GM18526 (cell line): Measurements from ENCODE around the gene UGT8.

Experiments
- POLR2A ChIP-seq: IDR thresholded peaks from 3 replicates; pipeline ENCODE4 v1.6.1; 2011; ENCODE audit not compliant: insufficient read length; ENCODE audit errors: extremely low read depth

Gene UGT8

GRCh38 chr4:114659386-114660008 is 60.9 kb downstream of the UGT8 start:
- TF ChIP-seq POLR2A, result no peak

- no peak for TF ChIP-seq POLR2A
Measured at GRCh38 chr4:114663083-114663482, 64.5 kb downstream of the UGT8 start.

- TF ChIP-seq POLR2A, result no peak
Measured at GRCh38 chr4:114668577-114668976, 70.0 kb downstream of the UGT8 start.

DNA sequence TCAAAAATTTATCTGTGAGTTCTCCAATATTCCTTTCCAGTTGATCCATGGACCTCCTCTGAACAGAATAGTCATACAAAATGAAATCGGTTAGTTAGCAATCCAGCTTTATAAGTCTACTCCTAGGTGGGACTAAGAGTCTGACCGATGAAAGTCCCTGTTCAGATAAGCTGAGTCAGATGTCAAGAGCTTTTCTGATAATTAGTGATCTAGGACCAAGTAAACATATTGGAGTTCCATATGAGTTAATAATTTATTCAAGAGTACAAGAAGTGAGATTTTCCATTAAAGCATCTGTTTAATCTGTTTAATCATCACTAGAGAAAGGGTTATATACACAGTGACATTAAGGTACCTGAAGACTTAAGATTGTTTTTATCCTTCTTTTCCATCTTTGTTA is 74.7 kb downstream of the UGT8 start:
- no peak for TF ChIP-seq POLR2A

GRCh38 chr4:114674080-114674479 is 75.5 kb downstream of the UGT8 start:
- TF ChIP-seq POLR2A, result no peak

GRCh38 chr4:114677346-114677979 is 78.9 kb downstream of the UGT8 start:
- no peak for TF ChIP-seq POLR2A

DNA sequence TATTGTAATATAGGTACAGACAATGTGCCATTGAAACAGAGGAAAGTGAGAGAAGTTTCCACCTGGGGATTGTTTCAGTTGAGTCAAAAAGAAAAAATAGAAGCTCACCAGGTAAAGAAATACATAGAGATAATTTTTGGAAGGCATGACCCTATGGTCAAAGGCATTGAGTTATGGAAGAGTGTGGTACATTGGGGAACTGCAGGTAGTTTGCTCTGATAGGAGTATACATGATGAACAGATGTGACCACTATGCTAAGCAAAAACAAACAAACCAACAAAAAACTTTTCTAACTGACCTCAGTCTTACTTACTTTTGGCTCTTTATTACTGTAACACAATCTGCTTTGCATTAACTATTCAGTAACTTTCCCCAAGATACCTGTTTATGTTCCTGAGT is 85.9 kb downstream of the UGT8 start:
- TF ChIP-seq POLR2A, result no peak

DNA sequence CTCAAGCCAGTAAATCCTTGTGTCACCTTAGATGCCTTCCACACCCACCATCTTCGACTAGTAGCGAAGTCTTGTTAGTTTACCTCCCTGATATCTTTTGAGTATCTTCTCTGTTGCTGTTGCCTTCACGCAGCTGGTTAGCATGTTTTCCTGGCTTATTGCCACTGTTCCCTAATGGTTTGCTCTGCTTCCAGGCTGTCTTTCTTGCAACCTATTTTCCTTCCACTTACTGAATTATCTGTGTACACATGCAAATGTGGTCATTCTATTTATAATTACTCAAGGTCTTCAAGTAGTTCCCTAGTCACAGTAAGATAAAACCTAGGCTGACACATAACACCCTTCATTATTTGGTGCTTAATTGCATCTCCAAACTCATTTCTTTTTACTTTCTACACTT is 89.5 kb downstream of the UGT8 start:
- TF ChIP-seq POLR2A, result no peak

DNA sequence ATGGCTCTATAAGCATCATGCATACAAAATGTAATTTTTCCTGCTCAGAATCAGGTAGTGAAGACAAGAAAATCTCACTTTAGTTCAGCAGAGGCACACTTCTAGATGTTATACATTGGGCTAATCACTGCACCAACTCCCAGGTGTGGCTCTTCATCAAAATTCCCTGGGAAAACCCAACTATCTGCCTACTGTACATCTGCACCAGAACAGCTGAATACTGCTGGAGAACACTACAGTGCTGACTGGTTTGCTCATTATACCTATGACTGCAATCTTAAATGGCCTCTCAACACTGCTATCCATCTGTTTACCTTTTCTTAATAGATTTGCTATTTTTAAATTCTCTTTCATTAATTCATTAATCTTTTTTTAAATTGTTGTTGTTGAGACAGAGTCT is 92.0 kb downstream of the UGT8 start:
- no peak for TF ChIP-seq POLR2A

- no peak for TF ChIP-seq POLR2A
Measured at GRCh38 chr4:114691865-114692264, 93.3 kb downstream of the UGT8 start.

- TF ChIP-seq POLR2A, result no peak
Measured at GRCh38 chr4:114692958-114693357, 94.4 kb downstream of the UGT8 start.

DNA sequence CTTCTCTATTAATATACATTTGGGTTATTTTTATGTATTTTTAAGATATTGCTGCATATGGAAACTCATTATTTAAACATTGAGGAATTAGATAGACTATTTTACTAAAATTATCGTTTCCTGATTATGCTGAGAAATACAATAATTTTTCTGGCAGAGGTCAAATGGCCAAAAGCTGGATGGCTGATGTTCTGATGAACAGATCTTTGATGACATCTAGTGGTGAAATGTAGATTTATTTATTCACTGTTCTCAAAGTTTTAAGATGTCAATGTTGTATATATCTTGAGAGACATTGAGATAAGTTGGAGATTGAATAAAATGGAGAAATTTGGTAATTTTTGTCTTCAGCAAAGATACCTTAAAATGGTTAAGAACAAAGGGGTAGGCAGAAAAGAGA is 96.2 kb downstream of the UGT8 start:
- TF ChIP-seq POLR2A, result no peak

GRCh38 chr4:114698231-114698630 is 99.6 kb downstream of the UGT8 start:
- TF ChIP-seq POLR2A, result no peak

DNA sequence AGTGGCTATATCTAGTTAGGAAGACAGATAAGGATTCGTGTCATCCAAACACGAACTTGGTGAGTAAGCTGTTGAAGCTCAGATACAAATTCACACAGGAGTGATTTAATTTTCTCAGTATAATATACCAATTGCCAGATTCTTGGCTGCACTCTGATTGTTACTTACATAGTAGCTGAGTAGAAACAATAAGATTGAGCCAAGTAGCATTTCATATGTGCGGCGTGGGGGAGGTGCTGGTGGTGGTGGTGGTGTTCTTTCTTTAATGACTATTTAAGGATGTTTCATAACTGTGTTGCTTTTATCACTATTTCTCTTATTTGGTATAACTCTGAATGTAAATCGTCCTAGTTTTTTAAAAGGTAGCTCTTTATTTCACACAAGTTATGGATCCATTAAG is 102.9 kb downstream of the UGT8 start:
- no peak for TF ChIP-seq POLR2A

- TF ChIP-seq POLR2A, result no peak
Measured at GRCh38 chr4:114717432-114717831, 118.8 kb downstream of the UGT8 start.

DNA sequence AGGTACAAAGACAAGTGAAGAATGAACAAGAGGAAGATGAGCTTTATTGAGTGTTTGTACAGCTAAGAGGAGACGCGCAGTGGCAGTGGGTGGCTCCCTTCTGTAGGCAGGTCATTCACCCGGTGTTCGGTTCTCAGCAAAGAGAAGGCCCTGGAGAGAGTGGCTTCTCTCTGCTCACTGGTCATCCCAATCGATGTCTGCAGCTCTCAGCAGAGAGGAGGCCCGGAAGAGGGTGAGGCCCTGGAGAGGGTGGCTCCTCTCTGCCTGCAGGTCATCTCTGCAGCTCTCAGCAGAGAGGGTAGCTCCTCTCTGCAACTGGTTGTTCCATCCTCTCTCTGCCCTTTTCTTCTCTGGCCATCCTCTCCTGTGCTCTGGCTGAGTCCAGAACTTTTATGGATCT is 126.5 kb downstream of the UGT8 start:
- TF ChIP-seq POLR2A, result no peak

- TF ChIP-seq POLR2A, result no peak
Measured at GRCh38 chr4:114727461-114727860, 128.9 kb downstream of the UGT8 start.
